Endothelial cell of umbilical vein (primary cell): ENCODE data around the gene C9. TPM values are rescaled to one million over a fixed set of nuclear protein-coding genes. Genes with fewer than 3 reads are reported as not detected.

ENCODE experiments used
- BruUV-seq: library from RNA; stranded (reverse); fragments of 400-500 nt; replicated peaks from 2 replicates; lab custom pipeline; 2021; lab: Mats Ljungman, UMichigan
- CTCF ChIA-PET: fragments of 300-600, 350-600 bp; sonication (Branson Sonifier 250); formaldehyde crosslinking; loops from one replicate; lab custom pipeline; 2021; ENCODE audit warnings: antibody characterized with exemption, inconsistent platforms; lab: Charles Lee
- POLR2A ChIA-PET: fragments of 300-600, 350-600 bp; sonication (Branson Sonifier 250); formaldehyde crosslinking; loops from one replicate; lab custom pipeline; 2021; ENCODE audit warnings: antibody characterized with exemption, inconsistent platforms; lab: Charles Lee
- DNase-seq: peaks from one replicate; pipeline ENCODE4 v3.0.0-alpha.2; 2011; ENCODE audit warnings: low read depth, low spot score
- FAIRE-seq: peaks from 2 replicates; lab custom pipeline; 2011; peaks lifted over from hg19 to GRCh38; lab: Jason Lieb, UNC
- H2AFZ ChIP-seq: 2 replicates; pipeline ENCODE4 v1.6.0; 2012; ENCODE audit warnings: low read depth, low read length, control low read depth, inconsistent platforms
- H3K27ac ChIP-seq: 2 replicates; pipeline ENCODE4 v1.5.1; 2011; ENCODE audit warnings: low read depth, mild to moderate bottlenecking, control low read depth, low read length, moderate library complexity; ENCODE audit not compliant: insufficient read depth
- H3K27me3 ChIP-seq, 2 experiments: 2 replicates each; pipeline versions ENCODE4 v1.6.0 to v1.6.1; 2011; ENCODE audit warnings: low read length in 2 of 2, mixed read lengths in 1 of 2; ENCODE audit not compliant: control insufficient read depth in 2 of 2, insufficient read depth in 2 of 2
- H3K36me3 ChIP-seq, 2 experiments: 2 replicates in 1 of 2; 3 replicates in 1 of 2; pipeline ENCODE4 v1.5.1; 2011; ENCODE audit warnings: low read length in 2 of 2, mild to moderate bottlenecking in 1 of 2, moderate library complexity in 1 of 2; ENCODE audit not compliant: control insufficient read depth in 2 of 2, insufficient read depth in 2 of 2; ENCODE audit errors: extremely low read depth in 1 of 2
- H3K4me1 ChIP-seq: 3 replicates; pipeline ENCODE4 v1.5.1; 2011; ENCODE audit warnings: mild to moderate bottlenecking, low read length; ENCODE audit not compliant: control insufficient read depth, insufficient read depth; ENCODE audit errors: extremely low read depth
- H3K4me2 ChIP-seq: 2 replicates; pipeline ENCODE4 v1.6.1; 2011; ENCODE audit warnings: low read length, control low read depth, mixed read lengths; ENCODE audit not compliant: insufficient read depth
- H3K4me3 ChIP-seq, 3 experiments: fragments of 200-600 bp in 1 of 3; sonication (generic), shearing (Covaris generic) in 1 of 3; replicated peaks in 1 of 3; 2 replicates each; pipeline ENCODE4 v1.5.1; 2011 to 2016; ENCODE audit warnings: control low read depth in 3 of 3, low read length in 3 of 3, mild to moderate bottlenecking in 2 of 3, inconsistent platforms in 1 of 3, low read depth in 1 of 3, moderate library complexity in 1 of 3; ENCODE audit not compliant: insufficient read depth in 1 of 3
- H3K79me2 ChIP-seq: 2 replicates; pipeline ENCODE4 v1.6.0; 2012; ENCODE audit warnings: low read length, inconsistent platforms; ENCODE audit not compliant: control insufficient read depth, insufficient read depth
- H3K9ac ChIP-seq: replicated peaks from 2 replicates; pipeline ENCODE3; 2011; ENCODE audit warnings: low read length, control low read depth; ENCODE audit not compliant: insufficient read depth; ENCODE audit errors: extremely low read depth
- H3K9me1 ChIP-seq: replicated peaks from 3 replicates; pipeline ENCODE4 v1.6.0; 2011; ENCODE audit warnings: mild to moderate bottlenecking, low read length; ENCODE audit not compliant: control insufficient read depth, insufficient read depth; ENCODE audit errors: extremely low read depth
- H3K9me3 ChIP-seq: replicated peaks from 2 replicates; pipeline ENCODE4 v1.5.1; 2012; ENCODE audit warnings: low read length, inconsistent platforms; ENCODE audit not compliant: control insufficient read depth, insufficient read depth
- H4K20me1 ChIP-seq: replicated peaks from 2 replicates; pipeline ENCODE3; 2011; ENCODE audit warnings: mild to moderate bottlenecking, low read length; ENCODE audit not compliant: control insufficient read depth, insufficient read depth; ENCODE audit errors: extremely low read depth
- CTCF ChIP-seq, 2 donors: IDR thresholded peaks; 1 replicate in 1 of 2; 2 replicates in 1 of 2; pipeline ENCODE4 v1.5.1; 2011; ENCODE audit warnings: low read length in 2 of 2, mild to moderate bottlenecking in 2 of 2, moderate library complexity in 2 of 2, control low read depth in 1 of 2, inconsistent platforms in 1 of 2, low read depth in 1 of 2; ENCODE audit not compliant: insufficient read depth in 1 of 2; ENCODE audit errors: extremely low read depth in 1 of 2
- EZH2 ChIP-seq: IDR thresholded peaks from 2 replicates; pipeline ENCODE4 v1.6.1; 2012; ENCODE audit warnings: borderline replicate concordance, low read depth, mild to moderate bottlenecking, moderate library complexity, low read length, inconsistent platforms; ENCODE audit not compliant: severe bottlenecking
- FOS ChIP-seq: IDR thresholded peaks from 2 replicates; pipeline ENCODE4 v1.6.1; 2011; ENCODE audit warnings: mild to moderate bottlenecking, low read length, moderate library complexity, borderline replicate concordance; ENCODE audit not compliant: insufficient read depth
- GATA2 ChIP-seq: IDR thresholded peaks from 2 replicates; pipeline ENCODE4 v1.7.0; 2011; ENCODE audit warnings: low read depth, mild to moderate bottlenecking, moderate library complexity, mixed read lengths, low read length; ENCODE audit not compliant: insufficient read length, insufficient read depth
- JUN ChIP-seq: IDR thresholded peaks from 2 replicates; pipeline ENCODE4 v1.6.1; 2011; ENCODE audit warnings: borderline replicate concordance, low read depth; ENCODE audit not compliant: insufficient read length, insufficient read depth
- MAX ChIP-seq: IDR thresholded peaks from 2 replicates; pipeline ENCODE4 v1.6.1; 2011; ENCODE audit not compliant: insufficient read depth, insufficient read length
- MYC ChIP-seq: IDR thresholded peaks from one replicate; pipeline ENCODE4 v1.6.1; 2011; ENCODE audit warnings: mild to moderate bottlenecking, low read depth, low read length
- POLR2A ChIP-seq: IDR thresholded peaks from 2 replicates; pipeline ENCODE4 v1.6.1; 2012; ENCODE audit warnings: low read depth, mild to moderate bottlenecking, control low read depth, low read length
- dilution Hi-C: fragments of 300-500 bp; cut with MboI; formaldehyde crosslinking; loops from one replicate; pipeline ENCODE4 v1.15.0; 2019; ENCODE audit warnings: low sequenced_read_pairs; ENCODE audit not compliant: extremely low pct_ligation_motif_present
- intact Hi-C: fragments of 100-400 bp; cut with micrococcal nuclease; formaldehyde crosslinking; loops from one replicate; pipeline ENCODE4 v1.10.0; 2022
- polyA plus RNA-seq, 4 experiments: library from polyadenylated mRNA; depleted of rRNA in 3 of 4; stranded (reverse) in 3 of 4; unstranded in 1 of 4; fragments of >200 nt; gene quantifications; 2 replicates each; pipeline versions ENCODE4 v1.2.1 to v1.2.3, GENCODE V29; 2011 to 2012; ENCODE audit warnings: missing spikeins in 1 of 4
- total RNA-seq: library from RNA; stranded (reverse); gene quantifications from 2 replicates; pipeline ENCODE4 v1.2.3, GENCODE V29; 2021

Gene C9
- total and polyA plus RNA-seq, 2 donors (not counting 3 experiments of a cell fraction or from before 2014, with no cell fraction given) = 0.33 TPM; not detected in 1

GRCh38 chr5:39267186-39267585 lies 97.1 kb downstream of the C9 start:
- CTCF ChIA-PET = interaction anchor here (3.4 kb wide), 1 partner anchor 50 kb away, joined by 14 read pairs; no protein-coding TSS in a partner anchor
- no peak for TF ChIP-seq MYC
- no peaks in the 10 kb centered on the region for H4K20me1 ChIP-seq
- H3K9me3 ChIP-seq = no peaks in the 10 kb centered on the region
- H3K9ac ChIP-seq = no peak overlapping the region
- no peak overlapping the region for H2AFZ ChIP-seq
- intact Hi-C loops = no loop called here
- H3K9me1 ChIP-seq = no peaks in the 10 kb centered on the region
- no peak overlapping the region for H3K27ac ChIP-seq
- H3K4me3 ChIP-seq = no peak overlapping the region
- H3K36me3 ChIP-seq = no peaks in the 10 kb centered on the region
- no peaks in the 10 kb centered on the region for H3K27me3 ChIP-seq
- no peak for FAIRE-seq
- no peaks in the 10 kb centered on the region for H3K79me2 ChIP-seq
- no TSS peak for BruUV-seq
- no peaks in the 10 kb centered on the region for H3K4me1 ChIP-seq
- H3K4me2 ChIP-seq = no peak overlapping the region
- dilution Hi-C loops = no loop called here
- POLR2A ChIA-PET = no interaction called here
- DNase-seq = no peak

- DNase-seq (no peak), FAIRE-seq (no peak)
- Histone ChIP-seq H3K9me1 (no peaks in the 10 kb centered on the region), H3K4me1 (no peaks in the 10 kb centered on the region), H3K27me3 (no peaks in the 10 kb centered on the region), H3K9me3 (no peaks in the 10 kb centered on the region), H4K20me1 (no peaks in the 10 kb centered on the region), H2AFZ (no peak overlapping the region), H3K79me2 (no peaks in the 10 kb centered on the region), H3K9ac (no peak overlapping the region), H3K36me3 (no peaks in the 10 kb centered on the region), H3K4me3 (no peak overlapping the region), H3K4me2 (no peak overlapping the region), H3K27ac (no peak overlapping the region)
- CTCF ChIA-PET = interaction anchor here (1.1 to 3.4 kb wide), 2 partner anchors 8 to 49 kb away, joined by 3 to 14 read pairs; no protein-coding TSS in a partner anchor
- intact Hi-C loops (no loop called here), dilution Hi-C loops (no loop called here)
- TF ChIP-seq GATA2 = no peak
- TF ChIP-seq JUN = no peak
- TF ChIP-seq POLR2A = no peak
- TF ChIP-seq MAX = no peak
- TF ChIP-seq EZH2 = no peak
- TF ChIP-seq FOS = no peak
- TF ChIP-seq CTCF (IDR thresholded peaks at IDR 0.05; ENCODE audit: extremely low read depth in 1 of 2, insufficient read depth in 1 of 2, low read depth in 1 of 2, low read length in 2 of 2) = no peak
- POLR2A ChIA-PET = no interaction called here
- BruUV-seq = no TSS peak
These were observed 97.9 kb downstream of the C9 start for GRCh38 chr5:39266442-39266841.
